Activated CD8-positive, alpha-beta memory T cell treated with anti-CD3 and anti-CD28 coated beads, Interleukin-2, amount 50 U/mL, for 4 hours (primary cell): ENCODE results near the gene HDAC4.

Source experiments
- DNase-seq: peaks from one replicate; pipeline ENCODE4 v3.0.0-alpha.2; 2020

The HDAC4 gene

DNA sequence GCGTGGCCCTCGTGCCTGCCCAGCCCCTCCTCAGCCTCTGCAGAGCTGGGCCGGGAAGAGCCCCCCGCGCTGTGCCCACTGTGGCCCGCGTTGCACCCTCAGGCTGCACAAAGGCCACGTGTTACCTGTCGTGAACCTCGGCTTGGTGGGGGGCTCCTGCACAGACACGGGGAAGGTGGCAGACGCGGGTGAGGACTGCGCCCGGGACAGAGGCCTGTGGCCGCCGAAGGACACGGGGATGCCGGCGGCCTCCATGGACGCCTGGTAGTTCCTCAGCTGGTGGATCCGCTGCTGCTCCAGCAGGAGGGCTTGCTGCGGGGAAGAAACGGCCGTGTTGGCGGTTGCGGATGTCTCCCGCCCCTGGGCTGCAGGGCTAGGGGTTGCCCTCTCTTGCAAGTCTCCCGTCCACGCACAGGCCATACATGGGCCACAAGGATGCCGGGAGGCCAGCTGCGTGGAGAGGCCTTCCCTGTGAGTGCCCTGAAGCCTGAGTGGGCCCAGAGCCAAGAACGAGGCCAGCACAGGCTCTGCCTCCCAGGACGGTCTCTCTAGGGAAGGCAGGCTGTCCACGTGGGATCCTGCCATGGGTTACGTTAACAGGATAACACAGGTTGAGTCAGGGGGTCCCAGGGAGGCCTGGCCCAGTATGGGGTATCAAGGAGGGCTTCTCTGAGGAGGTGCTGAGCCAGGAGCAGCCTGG is 289.3 kb downstream of the HDAC4 start:
- no peak for DNase-seq

DNA sequence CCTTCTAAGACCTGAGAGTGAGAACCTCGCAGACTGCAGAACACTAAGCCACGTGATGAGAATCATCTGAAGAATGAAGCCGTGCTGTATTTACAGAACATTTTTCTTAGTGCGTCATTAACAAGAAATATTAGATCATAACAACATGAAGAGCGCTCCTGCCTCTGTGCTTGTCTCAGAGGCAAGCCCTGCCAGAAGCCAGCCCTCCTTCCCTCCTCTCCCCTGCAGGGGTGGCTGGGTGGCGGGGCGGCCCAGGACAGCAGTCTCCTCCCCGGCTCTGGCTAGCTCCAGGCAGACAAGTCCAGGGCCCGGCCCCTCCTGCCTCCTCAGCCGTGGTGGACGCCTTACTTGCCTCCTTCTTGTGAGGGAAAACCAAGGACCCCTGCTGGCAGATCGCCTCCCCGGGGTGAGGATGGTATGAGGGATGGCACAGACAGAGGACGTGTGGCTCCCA is 290.2 kb downstream of the HDAC4 start:
- no peak for DNase-seq

DNA sequence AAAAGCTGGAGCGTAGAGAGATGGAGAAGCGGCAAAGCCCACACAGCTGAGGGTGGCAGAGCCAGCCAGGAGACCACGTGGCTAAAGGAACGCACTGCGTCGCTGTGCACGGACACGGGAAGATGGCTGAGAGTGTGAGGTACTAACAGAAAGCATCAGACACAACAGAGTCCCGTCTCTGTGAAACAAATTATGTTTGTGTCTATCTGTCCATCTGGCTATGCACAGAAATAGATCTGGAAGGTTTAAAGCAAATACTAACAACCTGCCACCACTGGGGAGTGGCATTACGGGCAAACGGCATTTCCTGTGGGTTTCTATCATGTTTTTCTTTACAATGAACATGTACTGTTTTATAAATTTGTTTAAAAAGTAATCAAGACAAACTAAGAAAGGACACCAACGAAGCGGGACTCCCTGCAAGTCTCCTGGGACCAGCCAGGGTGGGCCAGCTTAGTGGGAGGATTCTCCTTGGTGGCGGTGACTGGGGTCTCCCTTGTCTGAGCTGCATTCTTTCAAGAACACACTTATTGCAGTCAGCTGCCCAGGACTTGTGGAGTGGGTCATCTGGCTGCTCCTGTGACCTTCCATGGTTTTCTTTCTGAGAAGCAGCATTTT is 290.8 kb downstream of the HDAC4 start:
- DNase-seq, result no peak

DNA sequence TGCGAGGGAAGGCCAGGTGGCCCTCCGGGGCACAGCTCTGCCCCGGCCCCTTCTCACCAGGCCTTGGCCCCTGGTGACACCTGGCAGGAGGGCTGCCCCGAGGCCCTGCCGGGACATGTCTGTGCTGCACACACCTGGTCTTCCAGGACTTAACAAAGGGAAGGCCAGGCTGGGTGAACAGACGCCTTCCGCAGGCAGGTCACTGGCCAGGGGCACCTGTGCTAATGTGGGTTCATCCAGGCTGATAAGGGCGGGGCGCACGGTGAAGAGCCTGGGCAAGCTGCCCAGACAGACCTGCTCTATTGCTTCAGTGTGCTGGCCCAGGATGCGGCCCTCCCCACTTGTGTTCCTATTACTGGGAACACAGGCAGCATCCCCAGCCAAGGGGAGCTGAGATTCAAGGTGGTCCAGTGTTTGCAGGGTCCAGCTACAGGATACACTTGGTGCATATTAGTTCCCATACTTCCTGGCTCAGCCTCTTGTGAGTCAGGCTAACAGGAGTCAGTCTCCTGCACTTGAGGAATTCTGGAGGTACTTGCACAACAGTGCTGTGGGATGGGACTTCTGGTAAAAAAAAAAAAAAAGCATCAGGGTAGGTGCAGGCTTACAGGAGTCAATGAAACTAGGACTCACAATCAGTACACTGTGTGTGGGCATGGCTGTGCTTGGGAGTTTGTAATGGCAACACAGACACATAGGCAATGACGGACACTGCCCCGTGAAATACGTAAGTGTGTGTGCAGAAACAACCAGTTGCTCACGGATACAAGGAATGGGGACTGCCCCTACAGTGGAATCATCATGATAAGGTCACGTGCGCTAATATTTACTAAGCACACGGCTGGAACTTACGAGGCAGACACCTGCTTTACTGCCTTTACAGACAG is 291.5 kb downstream of the HDAC4 start:
- DNase-seq, result no peak

DNA sequence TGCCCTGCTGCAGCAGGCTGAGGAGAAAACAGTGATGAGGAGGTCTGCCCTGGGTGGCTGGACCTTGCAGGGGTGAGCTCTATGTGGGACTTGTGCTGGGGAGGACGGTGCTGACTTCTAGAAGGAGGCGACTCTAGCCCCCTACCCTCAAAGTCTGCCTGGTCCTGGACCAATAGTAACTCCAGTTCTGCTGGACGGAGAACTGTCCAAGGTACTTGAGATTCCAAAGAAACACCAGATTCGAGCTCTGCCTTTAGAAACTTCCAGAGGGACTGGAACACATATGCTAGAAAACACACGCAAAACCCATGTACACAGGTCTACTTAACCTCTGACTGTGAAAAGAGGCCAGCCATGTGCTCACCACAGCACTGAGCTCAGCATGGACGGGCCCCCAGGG is 292.4 kb downstream of the HDAC4 start:
- no peak for DNase-seq

DNA sequence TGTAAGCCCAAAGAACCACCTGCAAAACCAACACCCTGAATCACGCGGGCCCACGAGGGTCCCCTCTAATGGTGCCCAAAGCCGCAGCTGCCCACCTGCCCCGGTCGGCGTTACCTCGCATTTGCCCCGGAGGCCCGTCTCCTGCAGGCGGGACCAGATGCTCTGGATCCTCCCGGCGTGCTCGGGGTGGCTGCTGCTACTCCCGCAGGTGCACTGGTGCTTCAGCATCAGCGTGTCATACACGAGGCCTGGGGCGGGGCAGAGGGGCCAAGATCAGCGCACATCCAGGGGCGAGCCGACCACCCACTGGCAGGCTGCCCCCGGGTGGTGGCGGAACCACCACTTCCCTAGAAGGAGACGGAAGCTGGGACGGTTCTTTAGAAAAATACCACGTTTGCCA is 292.9 kb downstream of the HDAC4 start:
- no peak for DNase-seq

DNA sequence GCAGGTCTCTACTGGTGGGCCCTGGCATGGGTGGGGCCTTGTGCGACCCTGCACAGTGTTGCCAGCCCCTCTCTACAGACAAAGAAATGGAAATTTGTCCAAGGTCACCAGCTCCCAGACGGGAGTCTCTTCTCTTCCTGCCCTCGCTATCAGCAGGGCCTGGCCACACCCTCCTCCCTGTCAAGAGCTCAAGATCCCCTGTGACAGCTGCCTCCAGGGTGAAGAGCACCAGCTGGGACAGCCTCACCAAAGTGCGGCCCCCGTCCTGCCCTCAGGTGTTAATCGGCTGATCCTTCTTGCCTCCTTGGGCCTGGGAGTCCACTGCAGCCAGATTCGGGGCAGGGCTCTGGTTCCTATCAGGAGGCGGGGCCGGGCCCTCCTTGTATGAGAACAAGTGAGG is 293.9 kb downstream of the HDAC4 start:
- no peak for DNase-seq

DNA sequence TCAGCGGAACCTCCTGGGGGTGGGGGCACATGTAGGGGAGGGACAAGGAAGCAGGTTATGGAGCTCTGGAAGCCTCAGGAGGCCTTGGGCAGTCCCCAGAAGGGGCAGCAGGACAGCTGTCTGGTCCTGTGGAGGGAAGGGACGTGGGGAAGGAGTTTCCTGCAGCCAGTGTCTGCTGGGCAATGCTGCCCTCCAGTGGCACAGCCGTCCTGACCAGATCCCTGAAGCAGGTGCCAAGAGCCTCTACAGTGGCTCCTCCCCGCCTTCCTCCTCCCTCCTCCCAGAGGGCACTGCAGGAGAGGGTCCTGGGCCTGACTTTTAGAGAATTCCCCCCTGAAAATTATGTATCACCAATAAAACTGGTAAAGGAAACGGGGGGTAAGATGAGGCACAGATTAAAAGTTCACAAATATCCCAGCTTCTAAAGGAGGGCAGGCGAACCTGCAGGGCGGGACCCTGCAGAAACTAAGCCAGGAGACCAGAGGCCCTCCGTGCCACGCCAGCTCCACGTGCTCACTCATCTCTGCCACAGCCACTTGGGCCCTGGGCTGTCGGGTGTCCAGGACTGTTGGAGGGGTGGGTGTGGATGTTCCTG is 294.4 kb downstream of the HDAC4 start:
- DNase-seq, result no peak

DNA sequence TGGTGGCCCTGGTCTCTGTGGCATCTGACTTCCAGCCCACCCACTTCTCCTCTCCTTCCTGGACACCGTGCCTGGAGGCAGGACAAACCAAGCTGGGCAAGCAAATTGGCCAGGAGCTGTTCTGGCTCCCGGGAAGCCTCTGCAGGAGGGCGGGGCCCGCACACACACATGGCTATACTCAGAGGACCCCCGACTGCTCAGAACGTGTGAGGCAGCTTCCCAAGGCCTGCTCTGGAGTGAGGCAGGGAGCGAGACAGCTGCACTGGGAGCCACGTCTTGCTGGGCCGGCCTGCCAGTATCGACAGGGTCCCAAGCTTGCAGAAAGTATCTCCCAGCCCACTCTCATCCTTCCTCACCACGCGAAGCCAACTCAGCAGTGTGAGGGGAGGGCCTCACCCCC is 295.6 kb downstream of the HDAC4 start:
- no peak for DNase-seq

DNA sequence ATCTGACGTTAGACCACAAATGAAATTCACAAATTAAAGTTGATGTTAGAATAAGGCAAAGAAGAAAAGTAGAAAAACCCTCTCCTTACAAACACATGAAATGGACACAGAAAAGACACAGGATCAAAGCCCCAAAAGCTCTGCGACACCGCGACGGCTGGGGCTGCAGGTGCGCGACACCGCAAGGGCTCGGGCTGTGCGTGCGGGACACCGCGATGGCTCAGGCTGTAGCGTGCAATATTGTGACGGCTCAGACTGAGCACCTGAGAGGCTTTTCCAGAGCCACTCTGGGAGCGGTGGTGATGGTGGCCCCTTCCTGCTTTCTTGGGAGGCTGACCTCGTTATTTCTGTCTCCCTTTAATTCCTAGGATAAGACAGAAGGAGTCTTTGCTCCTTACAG is 296.0 kb downstream of the HDAC4 start:
- DNase-seq, result no peak

DNA sequence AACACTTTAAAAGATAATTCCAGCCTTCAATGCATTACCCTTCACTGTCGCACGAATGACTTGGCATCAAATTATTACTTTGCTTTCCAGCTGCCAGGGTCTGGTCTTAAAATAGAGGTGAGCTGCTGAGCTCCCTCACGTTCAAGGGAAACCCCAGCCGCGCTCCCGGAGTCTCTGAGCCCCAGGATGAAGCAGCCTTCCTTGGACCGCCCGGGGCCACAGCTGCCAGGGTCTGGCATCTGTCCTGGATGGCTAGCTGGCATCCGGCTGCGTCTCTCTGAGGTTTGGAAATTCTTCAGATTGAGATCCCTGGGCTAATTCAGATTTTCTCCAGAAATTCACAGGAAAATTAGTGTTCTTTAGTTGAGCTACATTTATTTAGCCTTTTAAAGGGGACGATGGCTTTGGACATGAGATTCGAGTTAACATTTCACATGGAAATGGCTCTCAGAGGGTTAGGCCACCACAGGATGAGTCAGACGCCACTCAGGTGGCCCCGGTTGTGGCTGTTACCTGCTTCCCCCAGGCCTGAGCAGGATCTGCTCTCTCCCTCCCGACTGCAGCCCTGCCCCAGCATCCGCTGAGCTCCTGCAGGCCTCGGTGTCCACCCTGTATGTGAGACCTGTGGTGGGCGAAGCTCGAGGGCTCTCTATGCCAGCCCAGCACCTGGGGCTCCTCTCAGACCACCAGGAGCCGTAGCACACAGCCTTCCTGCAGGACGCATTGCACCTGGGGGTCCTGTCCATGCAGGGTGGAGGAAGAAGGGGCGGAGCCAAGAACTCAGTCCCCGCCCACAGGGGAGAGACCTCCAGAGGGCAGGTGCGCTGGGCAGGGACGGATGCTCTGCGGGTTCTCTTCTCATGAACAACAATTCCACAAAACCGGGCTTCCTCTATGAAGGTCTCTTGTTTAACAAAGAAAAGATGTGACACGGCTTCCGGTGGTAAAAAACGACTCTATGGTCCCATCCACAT is 297.4 kb downstream of the HDAC4 start:
- DNase-seq, result no peak

DNA sequence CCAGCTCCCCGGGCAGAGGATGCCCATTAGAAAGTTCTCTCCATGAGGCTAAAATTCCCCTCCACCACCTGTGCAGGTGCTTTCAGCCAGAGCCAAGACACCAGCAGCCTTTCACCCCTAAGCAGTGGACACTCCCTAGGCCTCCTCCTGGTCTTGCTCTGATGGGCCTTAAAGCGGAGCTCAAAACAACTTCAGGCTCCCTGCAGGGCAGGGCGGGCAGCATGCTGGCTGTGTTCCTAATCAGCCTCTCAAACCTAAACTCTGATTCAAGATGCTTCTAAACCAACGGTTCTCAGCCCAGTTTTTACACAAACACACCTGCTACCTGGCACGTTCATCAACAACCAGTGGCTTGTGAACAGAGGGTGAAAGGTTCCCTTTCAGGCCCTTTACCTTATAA is 298.6 kb downstream of the HDAC4 start:
- no peak for DNase-seq

DNA sequence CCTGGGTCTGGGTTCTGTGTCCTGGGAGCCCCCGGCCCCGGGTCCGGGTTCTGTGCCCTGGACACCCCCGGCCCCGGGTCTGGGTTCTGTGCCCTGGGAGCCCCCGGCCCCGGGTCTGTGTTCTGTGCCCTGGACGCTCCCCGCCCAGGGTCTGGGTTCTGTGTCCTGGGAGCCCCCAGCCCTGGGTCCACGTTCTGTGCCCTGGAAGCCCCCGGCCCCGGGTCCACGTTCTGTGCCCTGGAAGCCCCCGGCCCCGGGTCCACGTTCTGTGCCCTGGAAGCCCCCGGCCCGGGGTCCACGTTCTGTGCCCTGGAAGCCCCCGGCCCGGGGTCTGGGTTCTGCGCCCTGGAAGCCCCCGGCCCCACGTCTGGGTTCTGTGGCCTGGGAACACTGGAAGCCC is 299.0 kb downstream of the HDAC4 start:
- DNase-seq, result no peak

DNA sequence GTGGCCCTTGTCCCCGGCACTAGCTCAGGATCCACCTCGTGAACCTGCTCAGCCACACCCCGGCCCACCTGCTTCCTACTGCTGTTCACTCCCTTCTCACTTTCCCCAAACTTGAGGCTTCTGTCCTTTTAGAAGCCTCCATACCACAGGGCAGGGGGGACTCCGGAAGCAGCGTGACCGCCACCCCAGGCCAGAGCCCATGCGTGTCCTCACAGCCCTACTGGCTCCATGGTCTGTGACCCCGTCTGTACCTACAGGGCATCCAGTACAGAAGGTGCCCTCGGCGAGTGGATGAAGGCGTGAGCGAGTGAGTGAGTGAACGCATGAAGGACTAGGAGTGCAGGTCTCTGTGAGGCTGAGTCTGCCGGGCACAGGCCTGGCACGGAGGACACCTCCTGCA is 299.7 kb downstream of the HDAC4 start:
- DNase-seq, result no peak

DNA sequence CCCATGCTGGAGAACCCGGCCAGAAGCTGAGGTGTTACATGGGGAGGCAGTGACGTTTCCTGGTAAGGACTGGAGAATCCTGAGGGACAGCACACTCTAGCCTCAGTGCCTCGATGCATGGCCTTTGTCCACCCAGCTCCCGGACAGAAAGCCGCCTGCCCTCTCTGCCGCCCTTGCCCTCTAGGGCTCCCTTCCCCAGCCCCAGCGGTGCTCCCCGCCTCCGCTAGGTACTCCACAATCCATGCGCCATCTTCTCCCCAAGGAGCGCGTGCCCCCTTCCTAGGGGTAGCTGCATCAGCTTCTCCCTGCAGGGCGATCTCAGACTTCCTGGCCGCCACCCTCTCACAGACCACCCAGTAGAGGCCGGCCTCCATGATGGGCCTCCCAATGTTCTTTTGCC is 301.3 kb downstream of the HDAC4 start:
- no peak for DNase-seq

DNA sequence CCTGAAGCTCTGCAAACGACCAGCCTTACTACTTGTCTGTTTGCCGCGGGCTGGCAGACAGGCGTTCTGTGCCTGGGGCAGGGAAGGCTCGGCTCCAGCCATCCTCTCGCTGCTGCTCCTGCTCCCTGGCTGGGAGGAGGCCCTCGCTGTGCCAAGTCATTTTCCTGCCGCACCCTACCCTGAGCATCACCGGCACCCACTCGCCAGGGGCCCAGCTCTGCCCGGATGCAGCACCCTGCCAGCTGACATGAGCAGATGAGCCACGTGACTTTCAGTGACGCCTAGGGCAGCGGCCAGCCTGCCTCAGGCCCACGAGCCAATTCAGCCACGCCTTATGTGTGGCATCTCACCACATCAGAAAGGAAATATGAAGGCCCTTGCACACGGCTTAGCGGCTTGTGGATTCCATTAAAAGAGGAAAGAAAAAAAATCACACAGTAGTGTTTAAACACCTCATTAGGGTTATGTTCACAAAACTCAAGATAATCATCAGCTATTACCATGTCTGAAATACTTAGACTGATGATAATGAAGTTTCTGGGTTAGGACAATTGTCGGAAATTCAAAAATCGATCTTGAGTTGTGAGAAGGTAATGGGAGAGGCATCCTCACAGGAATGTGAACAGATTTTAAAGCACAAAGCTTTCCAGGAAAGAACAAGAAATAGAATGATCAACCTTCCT is 302.4 kb downstream of the HDAC4 start:
- DNase-seq, result no peak

DNA sequence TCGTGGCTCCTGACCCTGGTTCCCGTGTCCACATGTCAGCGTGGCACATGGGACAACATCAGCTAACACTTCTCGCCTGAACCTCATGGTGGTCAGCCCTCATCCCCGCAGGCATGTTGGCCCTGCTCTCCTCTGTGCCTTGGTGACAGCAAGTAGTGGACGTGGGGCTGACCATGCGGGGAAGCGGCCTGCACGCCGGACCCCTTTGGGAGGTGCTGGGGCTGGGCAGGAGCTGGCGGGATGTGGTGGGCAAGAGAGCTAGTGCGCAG is 303.5 kb downstream of the HDAC4 start:
- no peak for DNase-seq

DNA sequence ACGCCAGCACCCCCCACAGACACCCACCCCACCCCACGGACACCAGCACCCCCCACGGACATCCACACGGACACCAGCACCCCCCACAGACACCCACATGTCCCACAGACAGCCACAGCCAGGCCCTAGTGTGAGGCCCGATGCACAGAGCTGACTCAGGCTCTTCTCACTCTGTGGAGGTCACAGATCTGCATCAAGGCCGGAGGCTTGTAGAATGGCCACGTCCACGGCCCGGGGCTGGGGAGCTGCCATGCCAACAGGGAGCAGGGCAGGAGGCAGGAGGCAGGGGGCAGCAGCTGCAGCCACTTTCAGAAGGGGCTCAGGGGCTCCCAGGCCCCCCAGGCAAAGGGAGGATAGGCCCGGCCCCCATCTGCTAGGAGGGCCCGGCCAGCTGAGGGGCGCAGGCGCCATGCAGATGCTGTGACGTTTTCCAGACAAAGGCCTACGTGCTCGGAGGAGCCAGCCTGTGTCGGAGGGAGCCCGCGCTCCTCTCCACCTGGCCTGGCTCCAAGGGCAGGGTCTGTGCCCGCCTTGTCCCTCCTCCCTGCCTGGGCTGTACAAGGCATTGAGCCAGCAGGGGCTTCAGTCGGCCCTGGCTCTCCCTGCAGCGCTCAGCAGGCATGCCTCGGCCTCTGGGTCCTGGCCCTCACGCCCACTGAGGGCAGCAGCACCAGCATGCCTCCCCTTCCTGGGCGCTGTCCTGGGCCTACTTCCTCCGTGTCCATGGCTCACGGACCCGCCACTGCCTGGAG is 304.0 kb downstream of the HDAC4 start:
- DNase-seq, result no peak

DNA sequence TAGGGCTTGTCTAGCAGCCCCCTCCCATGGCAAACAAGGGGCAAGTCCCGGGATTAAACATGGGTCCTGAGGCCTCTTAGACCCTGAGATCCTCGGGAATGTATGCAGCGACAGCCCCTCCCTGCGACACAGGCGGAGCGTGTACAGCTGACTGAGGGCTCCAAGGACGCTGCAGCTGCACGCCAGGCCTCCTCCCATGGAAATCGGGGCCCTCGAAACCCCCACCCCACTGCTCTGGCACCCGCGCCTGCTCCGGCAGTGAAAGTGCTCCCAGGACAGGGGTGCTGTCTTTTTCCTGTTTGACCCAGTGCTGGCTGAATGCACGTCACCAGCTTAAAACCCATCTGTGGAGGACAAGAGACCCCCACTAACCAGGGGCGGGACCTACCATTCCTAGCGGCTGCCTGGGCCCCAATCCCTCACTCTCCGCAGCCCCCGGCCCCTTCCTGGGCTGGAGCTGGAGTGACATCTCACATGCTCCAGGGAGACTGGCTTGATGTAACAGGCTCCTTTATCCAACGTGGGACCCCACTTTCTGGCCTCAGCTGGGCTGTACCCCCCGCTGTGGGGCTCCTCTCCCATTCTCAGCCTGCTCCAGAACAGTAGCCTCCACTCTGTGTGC is 305.2 kb downstream of the HDAC4 start:
- no peak for DNase-seq

DNA sequence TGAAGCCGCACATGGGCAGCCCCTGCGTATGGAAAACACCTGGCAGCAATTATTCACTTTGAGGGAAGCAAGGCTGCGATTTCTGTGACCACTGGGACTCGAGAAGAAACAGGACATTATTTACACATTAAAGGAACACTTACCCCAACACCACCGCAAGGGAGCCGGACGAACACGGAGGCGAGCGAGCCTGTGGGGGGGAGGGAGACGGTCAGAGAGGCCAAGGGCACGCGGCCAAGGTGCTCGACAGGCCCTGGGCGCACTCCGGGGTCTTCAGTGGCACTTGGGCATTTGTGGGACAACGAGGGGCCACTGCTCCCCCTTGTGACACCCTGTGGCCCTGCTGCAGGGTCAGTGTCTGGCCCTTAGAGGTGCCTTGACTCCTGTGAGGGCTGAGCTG is 306.0 kb downstream of the HDAC4 start:
- DNase-seq, result no peak

DNA sequence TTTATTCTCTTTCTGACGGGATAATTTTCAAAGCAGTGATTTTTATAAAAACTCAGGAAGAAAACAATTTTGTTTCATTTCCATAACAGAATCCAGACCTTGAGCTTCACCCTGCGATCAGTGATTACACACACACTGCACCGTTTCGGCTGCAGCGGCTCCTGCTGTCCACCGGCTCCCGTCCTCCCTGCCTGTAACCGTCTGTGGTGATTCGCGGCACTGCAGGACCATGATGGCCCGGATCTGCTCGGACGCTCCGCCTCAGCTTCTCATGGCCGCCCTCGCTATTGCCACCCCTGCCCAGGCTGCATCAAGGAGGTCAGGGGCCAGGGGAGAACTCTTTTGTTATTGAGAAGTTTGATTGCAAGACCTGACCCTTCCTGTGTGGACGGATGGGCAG is 306.9 kb downstream of the HDAC4 start:
- no peak for DNase-seq
